Aorta (tissue), 5 donors: Measurements from ENCODE around the gene SAMMSON. TPM values are rescaled to one million over a fixed set of nuclear protein-coding genes. Genes with fewer than 3 reads are reported as not detected.
A peak's percentile ranks its signal among the peaks of the same experiment; 100 is the strongest.

ENCODE experiments used
- ATAC-seq: fragments of 200-7000 bp; cut with Tn5 transposase; one replicate; pipeline ENCODE4 v1.9.1; 2022; ENCODE audit warnings: moderate library complexity; ENCODE audit not compliant: low FRiP score
- DNase-seq, 2 donors: peaks; one replicate each; pipeline ENCODE4 v3.0.0-alpha.2; 2020
- H3K27ac ChIP-seq, 2 donors: one replicate each; pipeline ENCODE4 v1.5.1; 2013; ENCODE audit warnings: low read length in 2 of 2, mild to moderate bottlenecking in 2 of 2, moderate library complexity in 2 of 2, control low read depth in 1 of 2, inconsistent platforms in 1 of 2, low read depth in 1 of 2
- H3K27me3 ChIP-seq, 2 donors: one replicate each; pipeline ENCODE4 v1.6.1; 2013; ENCODE audit warnings: control low read depth in 1 of 2, low read length in 1 of 2, mild to moderate bottlenecking in 1 of 2, moderate library complexity in 1 of 2; ENCODE audit not compliant: insufficient read depth in 2 of 2, control insufficient read depth in 1 of 2
- H3K36me3 ChIP-seq, 2 donors: one replicate each; pipeline ENCODE4 v1.6.1; 2013; ENCODE audit warnings: control low read depth in 1 of 2, low read length in 1 of 2, mild to moderate bottlenecking in 1 of 2; ENCODE audit not compliant: insufficient read depth in 2 of 2, control insufficient read depth in 1 of 2
- H3K4me1 ChIP-seq, 2 donors: one replicate each; pipeline ENCODE4 v1.6.1; 2013; ENCODE audit warnings: low read length in 2 of 2, control low read depth in 1 of 2, mild to moderate bottlenecking in 1 of 2, moderate library complexity in 1 of 2; ENCODE audit not compliant: insufficient read depth in 2 of 2, control insufficient read depth in 1 of 2
- H3K4me3 ChIP-seq, 2 donors: one replicate each; pipeline ENCODE4 v1.5.1; 2013; ENCODE audit warnings: low read length in 2 of 2, control low read depth in 1 of 2, mild to moderate bottlenecking in 1 of 2
- H3K9me3 ChIP-seq: one replicate; pipeline ENCODE4 v1.6.1; 2013; ENCODE audit warnings: mild to moderate bottlenecking, low read length; ENCODE audit not compliant: control insufficient read depth
- WGBS, 2 donors: extraction: QIAGEN DNeasy Blood & Tissue Kit; methylation state at CpG; one replicate each; pipeline ENCODE4 v1.1.7; 2013; 5-methylcytosine and 5-hydroxymethylcytosine counted together
- intact Hi-C, 2 donors: fragments of 100-400 bp; cut with DNase I; formaldehyde crosslinking; loops; one replicate each; pipeline versions ENCODE4 v1.14.2 to v1.15.0; 2022
- polyA plus RNA-seq, 2 donors: library from polyadenylated mRNA; stranded (reverse); fragments of 200-250 nt; gene quantifications; one replicate each; pipeline ENCODE4 v1.2.3, GENCODE V29; 2013
- total RNA-seq, 2 donors: library from RNA; stranded (reverse); fragmentation: NEBNext Ultra II Directional; extraction: Animal tissue kit (Norgen Biotek cat#: 25700); gene quantifications; one replicate each; pipeline ENCODE4 v1.2.1, GENCODE V29; 2021
- donor health status: healthy with polysubstance abuse.
- donor health status: Bipolar disorder and iron deficiency.
- donor health status: DM: no; HTN: no; CAD: no.
- donor health status: DM: no; HTN: no; CAD: no.
- donor health status: DM: yes; HTN: yes; CAD: no.

SAMMSON gene
- total and polyA plus RNA-seq, 4 donors = 2.2 to 25.6 (median 9.2) TPM

DNA sequence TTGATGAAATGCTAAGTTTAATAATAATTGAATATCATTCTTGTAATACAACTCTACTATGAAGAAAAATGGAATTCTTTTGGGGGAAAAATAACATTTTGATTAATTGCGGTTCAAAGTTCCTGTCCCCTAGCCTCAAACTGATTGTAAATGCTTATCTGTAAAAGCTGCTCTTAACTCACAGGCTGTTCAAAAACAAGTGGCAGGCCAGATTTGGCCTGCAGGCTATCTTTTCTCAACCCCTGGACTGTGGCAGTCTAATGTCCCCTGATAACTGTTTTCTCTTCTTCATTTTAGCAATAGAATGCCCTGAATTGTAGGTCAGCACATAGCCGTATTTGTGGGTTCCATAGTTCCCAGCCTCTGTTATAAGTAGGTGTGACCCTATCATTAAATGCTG lies 23.5 kb upstream of the SAMMSON start:
- Histone ChIP-seq H3K9me3 (peaks cover 4% of the 10 kb centered on the region), H3K27ac (no peak overlapping the region), H3K27me3 (no peaks in the 10 kb centered on the region), H3K4me3 (no peak overlapping the region), H3K36me3 (peaks cover 0 to 3% of the 10 kb centered on the region in 2 donors), H3K4me1 (no peaks in the 10 kb centered on the region)
- DNase-seq (no peak), ATAC-seq (no peak)
- 84 to 90% methylated on average over 2 of the region's 2 CpGs for WGBS, 2 donors
- intact Hi-C loops = no loop called here

DNA sequence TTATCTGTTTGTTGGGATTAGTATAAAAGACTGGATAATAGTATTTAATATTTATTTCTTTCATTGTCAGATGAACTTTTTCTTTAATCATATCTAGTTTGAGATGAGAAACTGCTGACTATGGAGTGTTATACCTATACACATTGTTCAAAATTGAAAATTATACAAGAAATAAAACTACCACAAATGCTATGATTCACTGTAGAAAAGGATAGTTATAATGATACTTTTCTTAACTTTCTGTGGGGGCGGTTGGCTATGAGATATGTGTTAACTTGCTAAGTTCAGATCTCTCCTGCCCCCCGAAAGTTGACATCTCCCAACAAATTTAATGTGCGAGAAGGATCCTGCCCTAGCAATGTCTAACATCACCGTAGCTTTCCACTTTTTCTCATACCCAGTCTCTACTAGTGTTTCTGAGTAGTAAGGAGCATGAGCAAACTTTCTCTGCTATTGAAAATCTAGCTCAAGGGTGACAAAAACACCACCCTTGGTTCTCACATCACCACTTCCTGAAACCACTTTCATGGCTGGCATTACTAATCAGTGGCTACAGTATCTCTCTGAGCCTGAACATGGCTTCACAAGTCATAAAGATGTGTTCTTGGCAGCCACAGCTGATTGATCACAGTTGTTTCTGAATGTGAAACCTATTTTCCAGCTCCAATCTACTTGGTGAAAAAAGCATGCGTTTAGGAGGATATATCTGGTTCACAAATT lies 15.8 kb upstream of the SAMMSON start:
- DNase-seq (no peak), ATAC-seq (no peak)
- Histone ChIP-seq H3K27me3 (no peaks in the 10 kb centered on the region), H3K4me1 (no peaks in the 10 kb centered on the region), H3K4me3 (no peak overlapping the region), H3K27ac (no peak overlapping the region), H3K9me3 (peaks cover 4% of the 10 kb centered on the region), H3K36me3 (no peaks in the 10 kb centered on the region)
- intact Hi-C loops = no loop called here
- 94 to 95% methylated on average over 5 of the region's 5 CpGs for WGBS, 2 donors

DNA sequence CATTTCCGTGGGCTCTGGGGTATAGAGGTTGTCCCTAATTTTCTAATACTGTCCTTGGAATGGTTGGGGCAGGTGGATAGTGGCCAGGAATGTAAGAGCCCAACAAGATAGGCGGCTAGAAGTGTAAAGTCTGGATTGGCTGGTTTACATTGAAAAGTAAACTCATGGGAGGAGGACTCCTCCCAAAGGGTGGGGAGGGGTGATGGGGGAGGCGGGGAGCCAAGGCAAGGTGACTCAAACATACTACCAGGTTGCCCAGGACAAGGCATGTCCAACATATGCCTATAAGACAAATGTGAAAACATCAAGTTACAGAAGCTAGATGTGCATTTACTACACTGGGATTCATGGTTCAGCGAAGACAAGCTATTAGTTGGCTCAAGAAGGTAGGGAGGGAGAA lies 14.3 kb upstream of the SAMMSON start:
- intact Hi-C loops = no loop called here
- no peak overlapping the region for H3K27ac ChIP-seq
- H3K36me3 ChIP-seq = no peaks in the 10 kb centered on the region
- ATAC-seq (no peak), DNase-seq (no peak)
- H3K4me1 ChIP-seq = no peaks in the 10 kb centered on the region
- 71 to 90% methylated on average over 4 of the region's 4 CpGs for WGBS, 2 donors
- no peaks in the 10 kb centered on the region for H3K9me3 ChIP-seq
- H3K4me3 ChIP-seq = no peak overlapping the region
- no peaks in the 10 kb centered on the region for H3K27me3 ChIP-seq

DNA sequence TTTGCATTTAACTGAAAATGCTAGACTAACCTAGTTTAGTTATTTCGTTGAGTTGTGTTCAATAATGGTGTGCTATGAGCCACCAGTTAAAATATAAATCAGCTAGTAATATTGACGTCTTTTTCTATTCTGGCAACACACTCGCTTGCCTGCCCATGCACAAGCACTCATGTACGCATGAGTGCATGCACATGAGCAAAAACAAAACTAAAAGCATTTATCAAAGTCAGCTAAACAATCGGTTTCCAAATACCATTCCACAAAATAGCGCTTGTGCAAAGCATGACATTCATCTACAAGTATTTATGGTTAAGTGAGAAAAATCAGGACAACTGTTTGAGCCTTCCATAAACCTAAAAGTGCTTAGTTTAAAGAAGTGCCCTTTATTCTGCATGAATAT lies 13.1 kb upstream of the SAMMSON start:
- Histone ChIP-seq H3K4me1 (no peaks in the 10 kb centered on the region), H3K27me3 (no peaks in the 10 kb centered on the region), H3K4me3 (no peak overlapping the region), H3K27ac (no peak overlapping the region), H3K36me3 (no peaks in the 10 kb centered on the region), H3K9me3 (no peaks in the 10 kb centered on the region)
- intact Hi-C loops = no loop called here
- 59 to 62% methylated on average over 6 of the region's 6 CpGs for WGBS, 2 donors
- DNase-seq = no peak
- no peak for ATAC-seq

DNA sequence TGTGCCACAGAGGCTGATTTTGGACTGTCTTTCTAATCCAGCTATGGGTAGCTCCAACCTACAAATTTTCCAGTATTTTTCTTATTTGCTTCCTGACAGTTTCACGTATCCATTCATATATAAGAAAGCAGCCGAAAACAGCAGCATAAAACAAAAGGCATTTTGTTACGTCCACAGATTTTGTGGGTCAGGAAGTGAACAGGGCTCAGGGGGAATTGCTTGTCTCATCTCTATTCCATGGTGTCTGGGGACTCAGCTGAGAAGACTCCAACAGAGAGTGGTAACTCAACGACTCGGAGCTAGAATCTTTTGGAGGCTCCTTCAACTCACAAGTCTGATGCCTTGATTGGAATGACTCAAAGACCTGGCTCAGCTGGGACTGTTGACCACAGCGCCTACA lies 11.7 kb upstream of the SAMMSON start:
- Histone ChIP-seq H3K27me3 (no peaks in the 10 kb centered on the region), H3K9me3 (no peaks in the 10 kb centered on the region), H3K36me3 (no peaks in the 10 kb centered on the region), H3K4me1 (no peaks in the 10 kb centered on the region), H3K27ac (no peak overlapping the region), H3K4me3 (no peak overlapping the region)
- intact Hi-C loops = no loop called here
- 91 to 94% methylated on average over 6 of the region's 6 CpGs for WGBS, 2 donors
- no peak for ATAC-seq
- no peak for DNase-seq

DNA sequence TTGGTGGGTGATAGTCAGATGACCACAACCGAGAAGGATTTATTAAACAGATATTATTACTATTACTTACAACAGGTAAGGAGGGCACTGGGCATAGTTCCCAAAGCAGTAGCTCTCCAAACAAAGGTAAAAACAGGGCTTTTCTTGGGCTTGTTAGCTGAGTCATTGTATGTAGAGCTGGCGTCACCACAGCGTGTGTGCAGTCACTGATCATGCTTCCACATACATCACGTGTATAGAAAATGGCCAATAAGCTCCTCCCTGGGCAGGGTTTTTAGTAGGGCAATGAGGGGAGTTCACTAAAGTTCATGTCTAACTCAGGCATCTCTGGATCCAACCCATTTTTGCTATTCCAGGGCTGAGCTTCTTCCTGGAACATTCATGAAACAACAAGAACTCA lies 5.8 kb upstream of the SAMMSON start:
- Histone ChIP-seq H3K27me3 (no peaks in the 10 kb centered on the region), H3K4me3 (no peak overlapping the region), H3K27ac (no peak overlapping the region), H3K9me3 (no peaks in the 10 kb centered on the region), H3K4me1 (peaks cover 2 to 3% of the 10 kb centered on the region in 2 donors), H3K36me3 (no peaks in the 10 kb centered on the region)
- WGBS, 2 donors = 93 to 98% methylated on average over 4 of the region's 4 CpGs
- DNase-seq (no peak), ATAC-seq (no peak)
- intact Hi-C loops = loop anchor here in 1 of 2 donors (10.0 kb wide), 1 partner anchor 71 kb away; no protein-coding TSS in a partner anchor

DNA sequence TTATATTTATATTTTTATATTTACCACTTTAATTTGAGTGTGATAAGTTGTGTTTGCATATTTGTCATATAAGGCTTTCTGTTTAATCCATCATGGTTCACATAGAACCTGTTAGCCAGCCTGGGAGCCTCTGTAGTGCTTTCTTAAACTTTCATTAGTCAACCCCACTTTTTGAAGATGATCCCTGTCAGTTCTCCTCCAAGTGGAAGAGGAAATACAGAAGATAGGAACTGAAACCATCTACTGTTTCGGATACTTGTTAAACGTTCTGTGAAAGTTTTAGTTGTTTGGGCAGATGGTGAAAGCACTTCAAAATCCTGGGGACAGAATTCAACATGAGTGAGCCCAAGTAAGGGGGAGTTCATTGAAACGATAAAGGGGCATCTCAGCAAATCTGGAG lies 4.6 kb upstream of the SAMMSON start:
- H3K36me3 ChIP-seq = no peaks in the 10 kb centered on the region
- no peak for DNase-seq
- H3K27ac ChIP-seq = no peak overlapping the region
- intact Hi-C loops = loop anchor here in 1 of 2 donors (10.0 kb wide), 1 partner anchor 70 kb away; no protein-coding TSS in a partner anchor
- H3K9me3 ChIP-seq = no peaks in the 10 kb centered on the region
- peaks cover 2 to 3% of the 10 kb centered on the region in 2 donors for H3K4me1 ChIP-seq
- ATAC-seq = no peak
- WGBS, 2 donors = 84 to 86% methylated on average over 3 of the region's 3 CpGs
- no peaks in the 10 kb centered on the region for H3K27me3 ChIP-seq
- H3K4me3 ChIP-seq = no peak overlapping the region

DNA sequence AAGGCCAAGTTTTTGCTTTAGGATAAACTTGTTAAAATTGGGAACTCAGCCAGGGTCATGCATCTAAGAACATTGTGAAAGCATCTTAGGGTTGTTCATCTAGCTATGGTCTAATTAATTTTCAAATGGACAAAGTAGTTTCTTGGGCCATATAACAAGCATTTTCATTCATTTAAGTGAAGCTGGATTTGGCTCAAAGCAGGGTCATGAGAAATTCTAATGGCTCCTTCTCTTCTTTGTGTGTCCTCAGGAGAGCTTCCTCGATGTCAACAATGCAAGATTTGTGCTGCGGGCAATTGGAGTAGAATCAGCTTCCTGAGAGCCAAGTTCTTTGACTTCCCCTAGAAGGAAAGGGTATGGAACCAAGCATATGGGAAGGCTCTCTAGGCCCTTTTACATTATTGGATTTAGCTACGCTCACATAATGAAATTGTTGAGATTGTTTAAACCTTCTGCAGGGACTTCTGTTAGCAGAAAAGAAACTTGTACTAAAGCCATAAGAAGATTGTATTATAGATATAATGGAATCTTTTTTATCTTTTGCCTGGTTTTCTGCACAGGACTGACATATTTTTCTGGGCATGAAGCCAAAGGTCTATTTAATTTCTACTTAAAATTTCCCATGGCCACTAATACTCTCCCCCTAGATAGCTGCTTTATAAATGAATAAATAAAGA lies 1.8 kb upstream of the SAMMSON start:
- ATAC-seq (no peak), DNase-seq (no peak)
- intact Hi-C loops = loop anchor here in 1 of 2 donors (10.0 kb wide), 1 partner anchor 67 kb away; no protein-coding TSS in a partner anchor
- Histone ChIP-seq H3K36me3 (no peaks in the 10 kb centered on the region), H3K27me3 (no peaks in the 10 kb centered on the region), H3K9me3 (no peaks in the 10 kb centered on the region), H3K4me3 (no peak overlapping the region), H3K4me1 (peaks cover 2 to 3% of the 10 kb centered on the region in 2 donors), H3K27ac (peak overlapping the region; percentile 52 to 59)
- 25 to 28% methylated on average over 3 of the region's 3 CpGs for WGBS, 2 donors

DNA sequence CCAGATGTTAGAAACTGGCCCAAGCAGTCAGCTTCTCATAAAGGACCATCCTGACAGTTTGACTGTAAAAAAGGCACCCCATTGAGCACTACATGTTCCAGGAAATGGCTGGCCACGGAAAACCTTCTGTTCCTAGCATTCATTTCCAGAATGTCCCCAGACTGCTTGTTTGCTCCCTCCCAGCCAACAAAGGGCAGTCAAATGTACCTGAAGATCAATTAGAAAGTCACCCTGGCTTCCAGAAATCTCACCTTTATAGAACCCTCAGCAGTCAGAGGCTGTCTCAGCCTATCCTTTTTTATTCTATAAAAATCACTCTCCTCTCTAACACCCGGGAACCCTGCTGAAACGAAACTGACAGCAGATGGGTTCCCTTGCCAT lies 784 bp upstream of the SAMMSON start:
- Histone ChIP-seq H3K9me3 (no peaks in the 10 kb centered on the region), H3K36me3 (no peaks in the 10 kb centered on the region), H3K4me1 (peaks cover 0 to 3% of the 10 kb centered on the region in 2 donors), H3K4me3 (no peak overlapping the region), H3K27me3 (no peaks in the 10 kb centered on the region), H3K27ac (peak overlapping the region; percentile 95 to 100)
- DNase-seq (no peak), ATAC-seq (no peak)
- intact Hi-C loops = loop anchor here in 1 of 2 donors (10.0 kb wide), 1 partner anchor 66 kb away; no protein-coding TSS in a partner anchor
- WGBS, 2 donors = 2 to 4% methylated on average over 3 of the region's 3 CpGs
